KMS-11 (cell line): Measurements from ENCODE around the gene RECQL5.

ENCODE experiments used
- H2AFZ ChIP-seq: fragments of 200-600 bp; sonication (generic); 2 replicates; pipeline ENCODE4 v1.6.1; 2016; ENCODE audit warnings: antibody characterized with exemption, mixed run types, low read depth
- H3K27ac ChIP-seq: fragments of 200-600 bp; sonication (generic); 2 replicates; pipeline ENCODE4 v1.6.1; 2016; ENCODE audit warnings: mild to moderate bottlenecking, mixed run types
- H3K27me3 ChIP-seq: fragments of 200-600 bp; sonication (generic); 2 replicates; pipeline ENCODE4 v1.6.1; 2017; ENCODE audit warnings: mild to moderate bottlenecking, low read depth, mixed run types, moderate library complexity; ENCODE audit not compliant: insufficient read depth
- H3K36me3 ChIP-seq: fragments of 200-600 bp; sonication (generic); 2 replicates; pipeline ENCODE4 v1.6.1; 2017; ENCODE audit warnings: mild to moderate bottlenecking, mixed run types; ENCODE audit not compliant: insufficient read depth
- H3K4me1 ChIP-seq: fragments of 200-600 bp; sonication (generic); 2 replicates; pipeline ENCODE4 v1.6.1; 2016; ENCODE audit warnings: mild to moderate bottlenecking, low read depth, mixed run types; ENCODE audit not compliant: poor library complexity, severe bottlenecking
- H3K4me2 ChIP-seq: fragments of 200-600 bp; sonication (generic); 2 replicates; pipeline ENCODE4 v1.7.0; 2016; ENCODE audit warnings: mild to moderate bottlenecking, mixed run types
- H3K4me3 ChIP-seq: fragments of 200-600 bp; sonication (generic); IDR thresholded peaks from 2 replicates; pipeline ENCODE4 v1.6.1; 2017; ENCODE audit warnings: low read depth, low read length, mixed read lengths; ENCODE audit not compliant: insufficient read depth
- H3K79me2 ChIP-seq: fragments of 200-600 bp; sonication (generic); 2 replicates; pipeline ENCODE4 v1.6.1; 2016; ENCODE audit warnings: low read depth, mixed run types; ENCODE audit not compliant: insufficient read depth
- H3K9ac ChIP-seq: fragments of 200-600 bp; sonication (generic); 2 replicates; pipeline ENCODE4 v1.6.1; 2016; ENCODE audit warnings: mild to moderate bottlenecking, mixed run types
- H4K20me1 ChIP-seq: fragments of 200-600 bp; sonication (generic); 2 replicates; pipeline ENCODE4 v1.6.1; 2016; ENCODE audit warnings: mild to moderate bottlenecking, mixed run types; ENCODE audit not compliant: insufficient read depth
- TF ChIP-seq, protein P1 (sequence below): fragments of 200-600 bp; sonication (generic); conservative IDR thresholded peaks from 2 replicates; pipeline ENCODE4 v1.6.1; 2017; ENCODE audit warnings: low read depth, mild to moderate bottlenecking, antibody characterized with exemption, low read length, moderate library complexity, mixed read lengths

Gene RECQL5

DNA sequence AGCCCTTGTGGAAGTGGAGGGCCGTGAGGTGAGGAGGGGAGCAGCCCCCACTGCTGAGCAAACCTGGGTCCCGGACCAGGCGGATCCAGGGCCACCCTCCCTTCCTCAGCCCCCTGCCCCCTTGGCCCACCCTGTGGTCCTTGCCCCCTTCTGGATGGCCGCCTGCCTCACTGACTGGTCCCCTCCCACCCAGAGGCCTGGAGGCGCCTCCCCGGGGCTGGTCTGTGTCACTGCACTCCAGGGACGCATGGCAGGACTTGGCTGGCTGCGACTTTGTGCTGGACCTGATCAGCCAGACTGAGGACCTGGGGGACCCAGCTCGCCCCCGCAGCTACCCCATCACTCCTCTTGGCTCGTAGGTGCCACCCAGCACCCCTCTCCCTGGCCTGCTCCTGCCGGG lies 52.9 kb downstream of the RECQL5 start:
- Histone ChIP-seq H3K79me2 (no peaks in the 10 kb centered on the region), H3K27me3 (peaks cover 94% of the 10 kb centered on the region), H3K4me2 (no peak overlapping the region), H3K4me3 (no peak overlapping the region), H3K36me3 (no peaks in the 10 kb centered on the region), H2AFZ (no peak overlapping the region), H4K20me1 (no peaks in the 10 kb centered on the region), H3K4me1 (no peaks in the 10 kb centered on the region), H3K9ac (no peak overlapping the region), H3K27ac (no peak overlapping the region)
- TF ChIP-seq, protein P1, sequence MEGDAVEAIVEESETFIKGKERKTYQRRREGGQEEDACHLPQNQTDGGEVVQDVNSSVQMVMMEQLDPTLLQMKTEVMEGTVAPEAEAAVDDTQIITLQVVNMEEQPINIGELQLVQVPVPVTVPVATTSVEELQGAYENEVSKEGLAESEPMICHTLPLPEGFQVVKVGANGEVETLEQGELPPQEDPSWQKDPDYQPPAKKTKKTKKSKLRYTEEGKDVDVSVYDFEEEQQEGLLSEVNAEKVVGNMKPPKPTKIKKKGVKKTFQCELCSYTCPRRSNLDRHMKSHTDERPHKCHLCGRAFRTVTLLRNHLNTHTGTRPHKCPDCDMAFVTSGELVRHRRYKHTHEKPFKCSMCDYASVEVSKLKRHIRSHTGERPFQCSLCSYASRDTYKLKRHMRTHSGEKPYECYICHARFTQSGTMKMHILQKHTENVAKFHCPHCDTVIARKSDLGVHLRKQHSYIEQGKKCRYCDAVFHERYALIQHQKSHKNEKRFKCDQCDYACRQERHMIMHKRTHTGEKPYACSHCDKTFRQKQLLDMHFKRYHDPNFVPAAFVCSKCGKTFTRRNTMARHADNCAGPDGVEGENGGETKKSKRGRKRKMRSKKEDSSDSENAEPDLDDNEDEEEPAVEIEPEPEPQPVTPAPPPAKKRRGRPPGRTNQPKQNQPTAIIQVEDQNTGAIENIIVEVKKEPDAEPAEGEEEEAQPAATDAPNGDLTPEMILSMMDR = no peak; the same call in 1 of the 2 replicates

DNA sequence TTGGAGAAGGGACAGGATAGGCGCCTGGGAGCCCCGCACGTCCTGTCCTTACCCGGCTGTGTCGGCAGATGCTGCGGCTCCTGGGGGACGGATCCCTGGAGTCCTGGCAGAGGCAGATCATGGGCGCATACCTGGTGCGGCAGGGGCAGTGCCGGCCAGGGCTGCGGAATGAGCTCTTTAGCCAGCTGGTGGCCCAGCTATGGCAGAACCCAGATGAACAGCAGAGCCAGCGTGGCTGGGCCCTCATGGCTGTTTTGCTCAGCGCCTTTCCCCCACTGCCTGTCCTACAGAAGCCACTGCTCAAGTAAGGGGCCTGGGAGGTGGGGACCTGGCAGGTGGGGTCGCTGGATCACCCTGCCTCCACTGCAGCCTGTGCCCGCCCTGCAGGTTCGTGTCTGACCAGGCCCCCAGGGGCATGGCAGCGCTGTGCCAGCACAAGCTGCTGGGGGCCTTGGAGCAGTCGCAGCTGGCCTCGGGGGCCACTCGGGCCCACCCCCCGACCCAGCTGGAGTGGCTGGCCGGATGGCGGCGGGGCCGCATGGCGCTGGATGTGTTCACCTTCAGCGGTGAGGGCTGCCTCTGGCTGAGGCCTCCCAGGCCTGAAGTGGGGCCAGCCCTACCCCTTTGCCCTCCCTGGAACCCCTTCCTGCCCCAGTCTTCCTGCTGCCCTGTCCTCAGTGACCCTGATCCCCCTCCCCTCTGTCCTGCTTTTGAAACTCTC lies 53.9 kb downstream of the RECQL5 start:
- Histone ChIP-seq H3K4me2 (no peak overlapping the region), H3K4me1 (no peaks in the 10 kb centered on the region), H3K9ac (no peak overlapping the region), H3K27me3 (peaks cover 93% of the 10 kb centered on the region), H2AFZ (no peak overlapping the region), H4K20me1 (no peaks in the 10 kb centered on the region), H3K4me3 (no peak overlapping the region), H3K79me2 (no peaks in the 10 kb centered on the region), H3K27ac (no peak overlapping the region), H3K36me3 (no peaks in the 10 kb centered on the region)
- TF ChIP-seq, protein P1 = no peak

DNA sequence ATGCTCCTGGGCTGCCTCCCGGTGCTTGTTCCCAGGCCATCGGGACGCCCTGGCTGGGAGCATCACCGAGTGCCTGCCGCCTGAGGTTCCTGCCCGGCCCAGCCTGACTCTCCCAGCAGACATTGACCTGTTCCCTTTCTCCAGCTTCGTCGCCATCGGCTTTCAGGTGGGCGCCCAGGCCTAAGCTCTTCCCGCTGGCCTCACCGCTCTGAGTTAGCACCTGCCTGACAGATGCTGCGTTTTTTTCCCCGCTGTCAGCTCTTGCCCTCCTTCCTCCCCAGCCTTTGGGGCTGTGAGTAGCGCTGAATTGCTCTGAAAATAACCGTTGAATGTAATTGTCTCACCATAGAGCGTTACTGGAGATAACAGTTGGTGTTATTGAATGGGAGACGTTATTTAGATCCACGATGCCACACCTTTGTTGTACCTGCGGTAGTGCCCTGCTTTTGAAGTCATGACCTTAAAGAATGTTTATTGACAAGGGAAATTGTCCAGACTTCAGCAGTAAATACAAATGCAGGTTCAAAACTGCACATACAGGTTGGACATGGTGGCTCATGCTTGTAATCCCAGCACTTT lies 55.0 kb downstream of the RECQL5 start:
- H3K4me2 ChIP-seq = no peak overlapping the region

DNA sequence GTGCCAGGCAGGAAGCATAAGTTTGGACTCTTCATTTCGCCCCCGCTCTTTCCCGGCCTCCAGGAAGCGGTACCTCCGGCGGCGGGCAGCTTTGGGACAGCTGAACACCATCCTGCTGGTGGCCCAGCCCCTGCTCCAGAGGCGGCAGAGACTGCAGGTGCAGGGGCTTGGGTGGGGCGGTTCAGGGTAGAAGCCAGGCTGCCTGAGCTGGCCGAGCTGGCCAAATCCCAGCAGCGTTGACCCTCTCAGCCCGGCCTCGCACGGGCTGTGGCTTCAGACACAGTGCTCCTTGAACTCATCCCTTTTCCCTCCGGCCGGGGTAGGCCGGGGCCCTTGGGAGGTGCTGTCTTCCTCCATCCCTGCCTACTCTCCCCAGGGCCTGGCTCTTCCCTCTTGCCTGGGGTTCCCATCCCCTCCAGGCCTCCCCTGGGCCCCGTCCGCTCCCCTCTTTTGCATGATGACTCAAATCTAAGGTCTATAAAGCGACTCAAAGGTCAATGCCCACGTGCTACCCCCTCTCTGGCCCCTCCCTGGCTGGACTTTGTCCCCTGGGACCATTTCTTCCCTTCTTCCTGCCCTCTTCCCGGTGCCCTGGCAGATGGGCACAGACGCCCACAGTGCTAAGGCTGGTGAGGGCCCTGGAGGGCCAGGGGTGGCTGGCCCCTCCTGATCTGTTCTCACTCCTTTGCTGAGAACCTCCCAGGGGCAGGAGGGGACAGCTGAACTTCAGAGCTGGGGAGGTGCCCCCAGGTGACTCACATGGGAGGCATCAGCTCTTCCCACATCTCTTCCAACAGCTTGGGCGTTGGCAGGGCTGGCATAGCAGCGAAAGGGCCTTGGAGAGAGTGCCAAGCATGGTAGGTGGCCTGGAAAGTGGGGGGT lies 56.6 kb downstream of the RECQL5 start:
- Histone ChIP-seq H3K4me1 (no peaks in the 10 kb centered on the region), H3K4me2 (no peak overlapping the region), H3K79me2 (no peaks in the 10 kb centered on the region), H4K20me1 (no peaks in the 10 kb centered on the region), H3K36me3 (no peaks in the 10 kb centered on the region), H3K27me3 (peaks cover 76% of the 10 kb centered on the region), H3K9ac (no peak overlapping the region), H2AFZ (no peak overlapping the region), H3K4me3 (no peak overlapping the region), H3K27ac (no peak overlapping the region)
- TF ChIP-seq, protein P1 = no peak

More for the DNA sequence above, 55.0 kb downstream of the RECQL5 start:
- Histone ChIP-seq H4K20me1 (no peaks in the 10 kb centered on the region), H3K27ac (no peak overlapping the region), H2AFZ (no peak overlapping the region), H3K4me1 (no peaks in the 10 kb centered on the region), H3K4me3 (no peak overlapping the region), H3K79me2 (no peaks in the 10 kb centered on the region), H3K9ac (no peak overlapping the region), H3K27me3 (peaks cover 88% of the 10 kb centered on the region), H3K36me3 (no peaks in the 10 kb centered on the region)
- TF ChIP-seq, protein P1 = no peak
